GM19324 (cell line): ENCODE measurements around the gene NBPF1.
"Not testable (repeated sequence)": the region's sequence is repeated elsewhere in the genome, so short reads cannot be mapped to it uniquely, and the experiment has no call there.

Source experiments
- ATAC-seq: cut with Tn5 transposase; IDR thresholded peaks from one replicate; pipeline ENCODE4 v1.9.1; 2021; ENCODE audit warnings: mild to moderate bottlenecking, moderate library complexity; ENCODE audit not compliant: unreplicated experiment, low FRiP score

The NBPF1 gene

DNA sequence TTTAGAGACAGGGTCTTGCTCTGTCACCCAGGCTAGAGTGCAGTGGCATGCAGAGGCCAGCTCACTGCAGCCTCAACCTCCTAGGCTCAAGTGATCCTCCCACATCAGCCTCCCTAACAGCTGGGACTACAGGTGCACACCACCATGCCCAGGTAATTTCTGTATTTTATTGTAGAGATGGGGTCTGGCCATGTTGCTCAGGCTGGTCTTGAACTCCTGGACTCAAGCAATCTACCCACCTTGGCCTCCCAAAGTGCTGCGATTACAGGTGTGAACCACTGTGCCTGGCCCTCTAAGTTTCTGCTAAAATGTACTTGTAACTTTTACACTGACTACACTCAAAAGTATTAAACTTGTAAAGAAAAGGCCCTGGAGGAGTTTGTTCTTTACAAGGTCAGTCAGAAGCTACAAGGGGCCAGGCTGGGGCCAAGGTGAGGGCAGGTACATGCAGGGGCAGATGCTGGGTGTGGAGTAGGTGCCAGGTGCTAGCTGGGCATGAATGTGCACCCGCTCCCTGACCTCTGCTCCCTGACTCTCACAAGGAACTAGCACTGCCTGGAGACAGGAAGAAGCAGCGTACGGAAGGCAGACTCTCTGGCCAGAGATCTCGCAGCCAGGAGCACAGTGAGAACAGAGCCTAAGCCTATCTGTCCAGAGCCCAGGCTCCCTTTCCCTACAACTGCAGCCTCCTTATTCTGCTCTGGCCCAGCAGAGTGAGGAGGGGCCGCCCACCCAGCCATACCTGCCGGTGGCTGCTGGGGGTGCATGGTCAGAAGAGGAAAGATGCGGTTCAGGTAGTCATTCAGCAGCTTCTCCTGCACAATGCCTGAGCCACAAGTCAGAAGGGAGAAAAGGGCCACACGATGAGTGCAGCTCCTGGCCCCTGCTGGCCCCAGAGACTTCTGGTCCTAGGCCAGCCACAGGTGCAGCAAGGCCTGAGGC, 28.9 kb upstream of the NBPF1 start:
- not testable (repeated sequence) for ATAC-seq

DNA sequence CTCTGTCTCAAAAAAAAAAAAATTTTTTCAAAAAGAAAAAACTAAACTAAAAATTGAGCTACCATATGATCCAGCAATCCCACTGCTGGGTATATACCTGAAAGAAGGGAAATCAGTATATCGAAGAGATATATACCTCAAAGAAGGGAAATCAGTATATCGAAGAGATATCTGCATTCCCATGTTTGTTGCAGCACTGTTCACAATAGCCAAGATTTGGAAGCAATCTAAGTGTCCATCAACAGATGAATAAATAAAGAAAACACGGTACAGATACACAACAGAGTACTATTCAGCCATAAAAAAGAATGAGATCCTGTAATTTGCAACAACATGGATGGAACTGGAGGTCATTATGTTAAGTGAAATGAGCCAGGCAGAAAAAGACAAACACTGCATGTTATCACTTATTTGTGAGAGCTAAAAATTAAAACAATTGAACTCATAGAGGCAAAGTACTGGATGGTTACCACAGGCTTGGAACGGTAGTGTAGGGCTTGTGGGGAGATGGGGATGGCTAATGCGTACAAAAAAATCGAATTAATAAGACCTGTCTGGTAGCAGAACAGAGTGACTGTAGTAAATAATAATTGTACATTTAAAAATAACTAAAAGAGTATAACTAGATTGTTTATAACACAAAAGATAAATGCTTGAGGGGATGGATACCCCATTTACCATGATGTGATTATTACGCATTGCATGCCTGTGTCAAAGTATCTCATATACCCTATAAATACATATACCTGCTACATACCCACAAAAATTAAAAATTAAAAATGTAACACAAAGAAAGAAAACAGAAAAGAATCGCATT, 28.0 kb upstream of the NBPF1 start:
- not testable (repeated sequence) for ATAC-seq

DNA sequence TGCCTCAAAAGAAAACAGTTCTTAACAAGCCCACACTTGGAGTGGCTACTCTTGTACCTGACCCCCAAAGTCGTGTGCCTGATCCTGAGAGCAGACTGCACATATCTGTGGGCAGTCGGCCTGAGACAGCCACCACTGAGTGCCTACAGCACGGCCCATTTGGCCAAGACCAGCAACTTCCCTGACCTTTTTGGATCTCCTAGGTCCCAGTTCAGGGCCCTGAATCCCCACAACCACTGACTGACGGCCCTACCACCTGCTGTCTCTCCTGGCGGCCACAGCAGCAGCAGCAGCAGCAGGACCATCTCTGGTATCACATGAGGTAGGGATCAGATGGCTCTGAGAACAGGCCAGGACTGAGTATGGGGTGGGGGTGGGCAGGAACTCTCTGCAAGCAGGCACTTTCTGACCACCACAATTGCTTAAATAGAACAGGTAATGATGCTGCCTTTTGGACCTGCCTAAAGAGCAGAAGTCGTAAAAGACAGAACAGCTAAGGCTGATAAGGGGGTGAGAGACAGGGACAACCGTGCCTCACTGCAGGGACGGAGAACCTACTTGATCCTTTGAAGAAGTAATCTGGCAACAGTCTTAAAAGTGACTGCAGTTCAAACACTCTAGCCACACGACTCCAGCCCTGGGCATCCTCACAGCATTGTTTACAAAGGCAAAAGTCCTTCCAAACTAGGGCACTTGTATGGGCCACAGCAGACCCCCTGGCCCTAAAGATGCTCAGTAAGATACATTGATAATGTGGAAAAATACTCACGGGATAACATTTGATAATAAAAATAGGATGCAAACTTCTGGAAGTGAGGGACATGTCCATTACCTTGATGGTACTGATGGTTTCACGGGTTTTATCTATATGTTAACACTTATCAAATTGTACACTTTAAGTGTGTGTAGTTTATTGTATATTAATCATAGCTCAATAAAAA, 26.0 kb upstream of the NBPF1 start:
- not testable (repeated sequence) for ATAC-seq

DNA sequence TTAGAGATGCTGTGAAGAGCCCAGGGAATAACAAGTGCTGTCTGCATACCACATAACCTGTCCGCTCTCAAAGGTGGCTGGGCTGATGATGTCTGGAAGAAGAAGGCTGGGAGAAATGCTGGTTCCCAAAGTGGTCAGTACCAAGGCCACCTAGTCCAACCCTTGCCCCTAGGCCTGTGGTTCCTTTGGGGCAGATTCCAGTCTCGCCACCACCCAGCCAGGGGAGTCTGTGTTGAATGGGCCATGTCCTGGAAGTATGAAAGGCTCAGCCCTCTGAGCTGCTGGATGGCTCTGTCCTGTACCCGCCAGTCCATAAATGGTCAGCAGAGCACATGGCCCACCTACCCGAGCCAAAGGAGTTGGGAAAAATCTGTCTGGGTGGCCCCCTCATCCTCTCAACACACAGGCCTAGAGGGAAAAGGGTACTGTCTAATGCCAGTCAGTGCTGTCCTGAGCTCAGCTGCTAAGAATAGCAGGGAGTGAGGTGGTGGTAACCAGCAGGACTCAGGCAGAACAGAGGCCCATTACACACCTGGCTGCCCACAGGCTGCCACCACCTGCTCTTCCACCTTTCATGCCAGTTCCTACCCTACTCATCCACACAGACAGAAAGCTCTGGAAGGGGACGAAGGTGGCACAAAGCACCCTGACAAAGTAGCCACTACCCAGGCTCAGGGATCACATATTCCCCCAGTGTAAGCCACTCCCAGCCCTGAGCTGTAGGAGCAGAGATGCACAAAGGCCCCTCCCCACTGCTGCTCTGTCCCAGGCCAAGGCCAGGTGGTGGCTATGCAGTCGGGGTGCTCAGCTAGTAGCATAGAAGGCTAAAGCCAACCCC, 24.8 kb upstream of the NBPF1 start:
- ATAC-seq = not testable (repeated sequence)

DNA sequence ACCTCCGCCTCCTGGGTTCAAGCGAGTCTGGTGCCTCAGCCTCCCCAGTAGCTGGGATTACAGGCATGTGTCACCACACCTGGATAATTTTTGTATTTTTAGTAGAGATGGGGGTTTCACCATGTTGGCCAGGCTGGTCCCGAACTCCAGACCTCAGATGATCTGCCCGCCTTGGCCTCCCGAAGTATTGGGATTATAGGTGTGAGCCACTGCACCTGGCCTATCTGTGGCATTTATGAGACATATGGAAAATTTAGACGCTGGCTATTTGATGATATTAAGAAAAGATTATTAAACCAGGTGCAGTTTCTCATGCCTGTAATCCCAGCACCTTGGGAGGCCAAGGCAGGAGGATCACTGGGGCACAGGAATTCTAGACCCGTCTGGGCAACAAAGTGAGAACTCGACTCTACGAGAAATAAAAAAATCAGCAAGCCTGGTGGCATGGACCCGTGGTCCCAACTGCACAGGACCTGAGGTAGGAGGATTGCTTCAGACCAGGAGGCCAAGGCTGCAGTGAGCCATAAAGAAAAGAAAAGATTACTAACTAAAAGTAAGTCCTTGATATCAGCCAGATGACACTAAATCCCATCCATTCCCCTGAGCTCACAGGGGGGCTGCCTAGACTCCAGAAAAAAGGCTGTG, 23.3 kb upstream of the NBPF1 start:
- ATAC-seq = not testable (repeated sequence)

DNA sequence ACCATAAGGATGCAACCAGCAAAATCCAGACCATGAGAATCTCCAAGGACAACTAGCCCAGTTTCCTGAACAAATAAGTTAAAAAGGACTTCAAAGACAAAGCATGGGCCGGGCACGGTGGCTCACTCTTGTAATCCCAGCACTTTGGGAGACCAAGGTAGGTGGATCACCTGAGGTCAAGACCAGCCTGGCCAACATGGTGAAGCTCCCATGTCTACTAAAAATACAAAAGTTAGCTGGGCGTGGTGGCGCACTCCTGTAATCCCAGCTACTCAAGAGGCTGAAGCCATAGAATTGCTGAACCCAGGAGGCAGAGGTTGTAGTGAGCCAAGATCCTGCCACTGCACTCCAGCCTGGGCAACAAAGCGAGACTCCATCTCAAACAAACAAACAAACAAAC, 22.6 kb upstream of the NBPF1 start:
- ATAC-seq = not testable (repeated sequence)

DNA sequence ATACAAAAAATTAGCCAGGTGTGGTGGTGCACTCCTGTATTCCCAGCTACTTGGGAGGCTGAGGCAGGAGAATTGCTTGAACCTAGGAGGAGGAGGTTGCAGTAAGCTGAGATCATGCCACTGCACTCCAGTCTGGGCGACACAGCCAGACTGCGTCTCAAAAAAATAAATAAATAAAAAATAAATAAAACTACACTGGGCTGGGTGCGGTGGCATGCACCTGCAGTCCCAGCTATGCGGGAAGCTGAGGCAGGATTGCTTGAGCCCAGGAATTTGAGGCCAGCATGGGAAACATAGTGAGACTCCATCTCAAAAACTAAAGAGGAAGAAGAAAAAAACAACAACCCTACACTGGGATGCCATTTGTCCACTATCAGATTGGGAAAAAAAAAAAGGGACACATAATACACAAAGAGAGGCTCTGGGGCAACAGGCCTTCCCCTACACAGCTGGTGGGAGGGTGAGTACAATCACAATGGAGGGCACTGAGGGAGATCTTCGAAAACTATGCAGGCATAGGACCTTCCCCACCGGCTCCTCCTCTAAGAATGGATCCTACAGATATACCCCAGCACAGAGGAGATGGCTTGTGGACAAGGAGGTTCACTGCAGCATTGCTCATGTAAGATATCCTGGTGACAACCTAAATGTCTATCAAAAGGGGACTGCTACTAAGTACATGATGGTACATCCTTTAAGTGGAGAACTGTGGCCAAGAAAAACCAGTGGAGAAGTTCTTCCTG, 20.3 kb upstream of the NBPF1 start:
- not testable (repeated sequence) for ATAC-seq

DNA sequence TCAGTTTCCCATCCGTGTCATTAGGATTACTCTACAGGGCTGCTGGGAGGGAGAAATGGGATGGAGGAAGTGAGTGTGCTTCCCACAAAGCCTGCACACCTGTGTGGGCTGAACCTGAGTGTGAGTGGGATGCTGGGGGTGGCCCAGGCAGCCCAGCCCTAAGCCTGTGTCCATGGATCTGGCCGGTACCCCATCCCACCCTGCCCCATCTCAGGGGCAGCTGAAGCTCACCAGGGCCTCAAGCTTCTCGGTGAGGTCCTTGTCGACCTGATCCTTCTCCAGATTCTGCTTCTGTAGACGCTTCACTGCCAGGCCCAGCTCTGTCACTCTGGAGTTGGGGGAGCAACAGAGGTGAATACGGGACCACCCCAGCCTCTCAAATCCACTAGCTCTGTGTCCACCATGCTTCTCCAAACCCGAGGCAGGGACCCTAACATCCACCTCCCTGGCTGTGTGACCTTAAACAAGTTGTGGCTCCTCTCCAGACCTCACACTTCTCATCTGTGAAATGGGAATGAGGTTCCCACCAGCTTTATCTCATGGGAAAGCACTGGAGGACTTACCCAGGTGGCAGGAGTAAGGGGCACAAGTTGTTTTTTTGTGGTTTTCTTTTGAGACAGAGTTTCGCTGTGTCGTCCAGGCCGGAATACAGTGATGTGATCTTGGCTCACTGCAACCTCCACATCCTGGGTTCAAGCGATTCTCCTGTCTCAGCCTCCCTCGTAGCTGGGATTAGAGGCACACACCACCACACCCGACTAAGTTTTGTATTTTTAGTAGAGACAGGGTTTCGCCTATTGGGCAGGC, 18.9 kb upstream of the NBPF1 start:
- ATAC-seq = not testable (repeated sequence)

DNA sequence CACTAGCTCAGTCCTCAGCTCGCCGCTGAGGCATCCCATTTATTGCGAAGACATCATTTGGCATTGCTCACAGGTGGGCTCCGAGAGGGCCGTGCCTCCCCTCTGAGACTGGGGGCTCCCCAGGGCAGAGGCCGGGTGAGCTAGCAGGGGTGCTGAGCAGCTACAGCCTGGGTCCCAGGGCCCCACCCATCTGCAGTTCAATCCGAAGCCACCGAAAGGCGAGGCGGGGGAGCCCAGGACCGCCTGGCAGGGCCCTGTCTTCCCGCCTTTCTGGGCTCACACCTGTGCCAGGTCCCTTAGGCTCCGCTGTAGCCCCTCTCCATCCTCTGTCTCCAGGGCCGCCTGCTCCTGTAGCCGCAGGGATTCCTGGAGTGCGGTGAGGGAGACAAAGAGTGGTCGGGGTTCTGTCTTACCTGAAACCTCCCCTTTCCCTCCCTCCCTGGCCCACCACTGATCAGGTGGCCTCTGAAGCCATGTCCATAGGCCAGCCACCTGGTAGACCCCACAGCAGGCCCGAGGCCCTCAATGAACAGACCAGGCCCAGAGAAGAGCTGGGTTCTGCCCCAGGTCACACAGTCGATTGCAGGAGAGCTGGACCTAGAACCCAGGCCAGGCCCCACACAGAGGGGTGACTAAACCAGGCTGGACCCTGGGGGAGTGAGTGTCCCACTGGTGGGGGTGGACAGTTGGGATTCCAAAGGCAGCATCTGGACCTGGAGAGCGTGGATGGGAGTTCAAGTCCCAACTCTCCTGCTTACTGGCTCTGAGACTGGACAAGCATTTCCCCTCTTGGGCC, 18.1 kb upstream of the NBPF1 start:
- ATAC-seq = no peak

DNA sequence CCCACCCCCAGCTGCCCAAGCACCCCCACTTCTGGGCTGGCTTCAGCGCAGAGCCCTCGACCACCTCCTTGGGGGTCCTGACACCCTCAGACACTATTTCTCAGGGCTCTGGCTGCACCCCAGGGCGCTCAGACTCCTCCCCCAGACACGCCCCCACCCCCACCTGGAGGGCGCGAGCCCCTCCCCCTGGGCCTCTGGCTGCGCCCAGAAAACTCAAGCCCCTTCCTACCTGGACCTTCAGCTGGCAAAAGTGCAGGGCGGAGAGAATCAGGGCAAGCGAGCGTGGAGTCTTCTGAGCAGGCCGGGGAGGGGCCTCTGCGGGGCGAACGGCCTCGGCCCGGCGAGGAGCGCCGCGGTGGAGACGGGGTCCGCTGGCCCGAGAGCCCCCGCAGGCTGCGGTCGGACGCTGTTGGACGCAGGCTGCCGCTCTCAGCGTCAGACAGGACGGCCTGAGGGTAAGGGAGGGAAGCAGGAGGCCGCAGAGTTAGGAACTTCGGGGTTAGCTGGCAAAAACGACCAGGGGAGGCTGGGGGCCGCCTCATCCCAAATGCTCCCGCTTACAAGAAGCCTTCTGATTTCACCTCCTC, 17.4 kb upstream of the NBPF1 start:
- no peak for ATAC-seq

DNA sequence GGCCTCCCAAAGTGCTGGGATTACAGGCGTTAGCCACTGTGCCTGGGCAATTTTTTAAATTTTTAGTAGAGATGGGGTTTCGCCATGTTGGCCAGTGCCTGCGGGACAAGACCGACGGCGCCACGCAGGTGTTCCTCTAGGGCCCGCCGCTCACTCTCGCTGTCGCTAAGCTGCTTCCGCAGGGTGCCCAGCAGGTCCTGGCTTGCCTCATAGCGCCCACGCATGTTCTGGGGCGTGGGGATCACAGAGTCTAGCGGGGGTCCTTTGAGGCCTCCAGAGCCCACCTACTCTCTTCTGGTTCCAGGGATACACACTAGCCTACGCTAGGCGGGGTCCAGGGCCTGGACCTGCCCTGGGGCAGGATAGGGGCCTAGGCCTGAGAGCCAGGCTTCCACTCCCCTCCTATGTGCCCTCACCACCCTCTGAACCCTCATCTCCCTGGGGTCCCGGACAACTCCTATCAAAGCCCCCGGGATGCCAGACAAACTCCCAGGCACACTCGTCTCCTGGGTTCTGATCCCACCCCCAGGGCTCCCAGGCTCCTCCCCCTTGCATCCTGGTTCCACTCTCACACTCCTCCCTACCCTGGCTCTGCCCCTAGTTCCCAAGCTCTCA, 16.7 kb upstream of the NBPF1 start:
- ATAC-seq = not testable (repeated sequence)

DNA sequence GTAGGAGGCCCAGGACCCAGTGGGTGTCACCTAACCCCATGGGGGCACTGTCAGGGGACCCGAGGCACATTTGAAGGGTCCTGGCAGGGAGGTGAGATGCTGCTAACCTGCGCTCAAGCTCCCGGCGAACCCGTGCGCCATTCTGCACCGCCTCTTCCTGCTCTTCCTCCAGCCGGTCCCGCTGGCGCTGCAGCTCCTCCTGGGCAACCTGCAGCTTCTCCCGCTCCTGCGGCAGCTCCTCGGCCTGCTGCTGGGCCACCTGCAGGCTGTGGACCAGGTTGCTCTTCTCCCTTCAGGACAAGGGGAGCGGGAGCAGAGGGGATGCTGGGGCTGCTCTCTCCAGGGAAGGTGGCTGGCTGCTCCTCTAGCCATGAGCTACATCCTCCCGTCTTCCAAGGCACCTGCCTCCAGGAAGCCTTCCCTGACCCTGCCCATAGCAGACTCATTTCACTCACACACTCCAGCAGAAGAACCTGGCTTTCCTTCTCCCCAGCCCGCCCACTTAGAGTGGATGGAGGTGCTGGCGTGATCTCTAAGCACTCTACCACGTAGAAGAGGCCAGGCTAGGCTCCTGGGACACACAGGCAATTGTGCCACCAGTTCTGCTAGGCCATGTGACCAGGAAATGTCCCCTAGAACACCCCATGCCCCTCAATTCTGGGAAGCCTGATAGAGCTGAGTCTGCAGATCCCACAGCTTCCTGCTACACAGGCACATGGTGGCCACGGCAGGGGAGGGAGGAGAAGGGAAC, 15.2 kb upstream of the NBPF1 start:
- ATAC-seq = no peak

DNA sequence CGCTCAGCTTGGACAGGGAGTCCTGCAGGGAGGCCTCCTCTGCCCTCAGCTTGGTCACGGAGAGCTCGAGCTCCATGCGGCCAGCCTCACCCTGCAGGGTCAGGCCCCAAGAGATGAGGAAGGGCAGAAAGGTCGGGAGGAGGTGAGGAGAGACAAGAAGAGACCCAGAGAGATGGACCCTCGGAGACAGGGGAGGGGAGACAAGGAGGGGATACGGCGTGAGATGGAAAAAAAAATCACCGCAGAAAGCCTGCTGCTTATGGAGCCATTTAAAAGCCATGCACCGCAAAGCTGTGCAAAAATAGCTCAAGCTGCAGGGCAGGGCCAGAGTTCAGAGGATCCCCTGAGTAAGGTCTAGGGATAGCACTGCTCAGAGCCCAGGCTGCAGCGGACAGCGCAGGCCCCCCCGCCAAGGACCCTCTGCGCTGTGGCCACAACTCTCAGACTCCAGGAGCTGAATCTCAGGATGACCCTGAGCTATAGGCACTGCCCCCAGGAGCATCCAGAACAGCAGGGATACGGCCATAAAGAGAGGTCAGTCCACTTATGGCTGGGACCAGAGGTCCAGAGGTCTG, 13.1 kb upstream of the NBPF1 start:
- ATAC-seq = not testable (repeated sequence)

DNA sequence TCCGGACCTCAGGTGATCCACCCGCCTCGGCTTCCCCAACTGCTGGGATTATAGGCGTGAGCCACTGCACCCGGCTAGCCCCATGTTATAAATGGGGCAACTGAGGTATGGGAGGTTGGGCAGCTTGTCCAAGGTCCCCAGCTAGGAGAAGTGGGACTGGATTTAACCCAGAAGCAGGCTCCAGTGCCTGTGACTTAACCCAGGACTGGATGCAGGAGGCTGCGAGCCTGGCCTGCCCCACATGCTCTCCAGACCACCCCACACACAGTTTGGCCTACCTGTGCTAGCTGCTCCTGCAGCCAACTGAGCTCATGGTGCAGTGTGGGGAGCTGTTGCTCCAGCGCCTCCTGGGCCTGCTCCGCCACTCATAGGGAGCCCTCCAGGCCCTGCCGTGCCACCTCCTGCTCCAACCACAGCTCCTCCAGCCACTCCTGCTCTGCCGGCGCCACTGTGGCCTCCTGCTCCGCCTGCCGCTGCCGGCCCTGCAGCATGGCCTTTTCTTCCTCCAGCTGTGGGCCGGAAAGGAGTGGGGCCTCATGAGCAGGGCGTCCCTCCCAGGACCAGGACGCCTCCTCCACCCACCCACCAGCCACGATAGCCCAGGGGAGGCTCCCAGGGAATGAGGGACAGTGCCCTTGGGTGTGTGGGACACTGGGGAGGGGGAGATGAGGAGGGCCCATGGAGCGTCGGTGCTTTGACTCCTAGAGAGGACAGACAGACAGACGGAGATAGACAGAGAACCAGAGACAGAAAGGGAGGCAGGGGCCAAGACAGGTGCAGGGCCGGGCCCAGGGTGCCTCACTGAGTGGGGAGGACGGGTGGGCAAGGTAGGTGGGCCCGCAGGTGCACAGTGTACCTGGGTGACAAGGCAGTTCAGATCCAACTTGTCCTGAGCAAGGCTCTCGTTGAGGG, 12.4 kb upstream of the NBPF1 start:
- no peak for ATAC-seq
